Thoracic aorta (tissue), 2 donors: ENCODE data around the gene TTF2. TPM values are rescaled to one million over a fixed set of nuclear protein-coding genes. Genes with fewer than 3 reads are reported as not detected.
"Not testable (repeated sequence)": the region's sequence is repeated elsewhere in the genome, so short reads cannot be mapped to it uniquely, and the experiment has no call there.

Source experiments
- ATAC-seq: fragments of 150-250 bp; one replicate; pipeline ENCODE4 v1.8.0; 2017; ENCODE audit warnings: low read depth; ENCODE audit not compliant: insufficient number of reproducible peaks, low FRiP score
- DNase-seq: peaks from one replicate; pipeline ENCODE4 v3.0.0-alpha.2; 2020; ENCODE audit warnings: low spot score
- H3K27ac ChIP-seq, 2 donors: fragments of 200-600 bp; sonication (generic); 1 replicate in 1 of 2; 2 replicates in 1 of 2; pipeline ENCODE4 v1.5.1; 2016; ENCODE audit warnings: mild to moderate bottlenecking in 2 of 2, moderate library complexity in 2 of 2
- H3K27me3 ChIP-seq: fragments of 200-600 bp; sonication (generic); replicated peaks from 2 replicates; pipeline ENCODE4 v1.6.0; 2016; ENCODE audit warnings: mild to moderate bottlenecking; ENCODE audit not compliant: insufficient read depth
- H3K36me3 ChIP-seq: fragments of 200-600 bp; sonication (generic); one replicate; pipeline ENCODE4 v1.5.1; 2016
- H3K4me1 ChIP-seq, 2 donors: fragments of 200-600 bp; sonication (generic); 1 replicate in 1 of 2; 2 replicates in 1 of 2; pipeline versions ENCODE4 v1.5.1 to v1.6.0; 2016; ENCODE audit warnings: low read depth in 2 of 2, mild to moderate bottlenecking in 1 of 2; ENCODE audit not compliant: control insufficient read depth in 1 of 2
- H3K4me3 ChIP-seq: fragments of 200-600 bp; sonication (generic); 2 replicates; pipeline ENCODE4 v1.5.1; 2016; ENCODE audit warnings: mild to moderate bottlenecking
- H3K9me3 ChIP-seq: fragments of 200-600 bp; sonication (generic); 2 replicates; pipeline ENCODE4 v1.5.1; 2016
- total RNA-seq, 2 donors: library from RNA; depleted of rRNA; stranded (reverse); fragments of >200 nt; gene quantifications; one replicate each; pipeline versions ENCODE4 v1.1.0 to v1.2.3, GENCODE V29; 2016
- TF ChIP-seq, protein P1 (sequence below): fragments of 200-600 bp; sonication (generic); IDR thresholded peaks from one replicate; pipeline ENCODE4 v1.5.1; 2019; ENCODE audit warnings: antibody characterized with exemption

The TTF2 gene
- total RNA-seq, 2 donors from 2014 or later, result 28.8 to 32.1 TPM

DNA sequence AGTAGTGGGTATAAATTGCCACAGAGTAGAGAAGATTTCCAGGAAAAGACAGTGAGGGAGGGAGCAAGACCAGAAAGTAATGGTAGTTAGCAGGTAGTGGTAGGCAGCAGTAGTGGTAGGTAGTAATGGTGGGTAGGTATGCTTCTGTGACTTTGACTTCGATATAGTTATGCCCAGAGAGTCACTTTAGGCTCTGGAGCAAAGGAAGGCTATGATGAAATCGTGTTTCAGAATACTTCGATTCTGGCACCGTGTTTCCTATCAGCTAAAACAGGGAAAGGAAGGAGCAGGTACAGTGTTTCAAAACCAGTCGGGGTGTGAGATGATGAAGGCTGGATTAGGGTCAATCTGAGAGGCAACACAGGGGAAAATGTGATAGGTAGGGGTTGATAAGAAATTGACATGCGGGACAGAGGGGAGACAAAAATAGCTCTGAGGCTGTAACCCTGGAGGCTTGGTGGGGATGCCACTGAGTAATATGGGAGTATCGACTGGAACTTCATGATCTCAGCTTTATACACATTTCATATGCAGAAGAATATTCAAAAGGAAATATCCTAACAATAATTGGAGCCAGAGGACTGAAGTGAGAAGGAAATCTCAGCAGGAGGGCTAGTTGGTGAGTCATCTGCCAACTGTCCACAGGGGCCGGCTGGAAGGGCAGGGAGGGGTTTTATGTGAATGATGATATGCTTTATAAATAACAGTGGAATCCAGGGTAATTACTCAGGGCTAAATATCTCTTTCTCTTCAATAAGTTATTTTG is 86.6 kb downstream of the TTF2 start:
- Histone ChIP-seq H3K4me1 (no peaks in the 10 kb centered on the region), H3K27me3 (no peaks in the 10 kb centered on the region), H3K27ac (no peak overlapping the region), H3K4me3 (no peak overlapping the region), H3K36me3 (no peaks in the 10 kb centered on the region), H3K9me3 (no peaks in the 10 kb centered on the region)
- TF ChIP-seq, protein P1, sequence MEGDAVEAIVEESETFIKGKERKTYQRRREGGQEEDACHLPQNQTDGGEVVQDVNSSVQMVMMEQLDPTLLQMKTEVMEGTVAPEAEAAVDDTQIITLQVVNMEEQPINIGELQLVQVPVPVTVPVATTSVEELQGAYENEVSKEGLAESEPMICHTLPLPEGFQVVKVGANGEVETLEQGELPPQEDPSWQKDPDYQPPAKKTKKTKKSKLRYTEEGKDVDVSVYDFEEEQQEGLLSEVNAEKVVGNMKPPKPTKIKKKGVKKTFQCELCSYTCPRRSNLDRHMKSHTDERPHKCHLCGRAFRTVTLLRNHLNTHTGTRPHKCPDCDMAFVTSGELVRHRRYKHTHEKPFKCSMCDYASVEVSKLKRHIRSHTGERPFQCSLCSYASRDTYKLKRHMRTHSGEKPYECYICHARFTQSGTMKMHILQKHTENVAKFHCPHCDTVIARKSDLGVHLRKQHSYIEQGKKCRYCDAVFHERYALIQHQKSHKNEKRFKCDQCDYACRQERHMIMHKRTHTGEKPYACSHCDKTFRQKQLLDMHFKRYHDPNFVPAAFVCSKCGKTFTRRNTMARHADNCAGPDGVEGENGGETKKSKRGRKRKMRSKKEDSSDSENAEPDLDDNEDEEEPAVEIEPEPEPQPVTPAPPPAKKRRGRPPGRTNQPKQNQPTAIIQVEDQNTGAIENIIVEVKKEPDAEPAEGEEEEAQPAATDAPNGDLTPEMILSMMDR, result no peak
- DNase-seq (no peak), ATAC-seq (no peak)

DNA sequence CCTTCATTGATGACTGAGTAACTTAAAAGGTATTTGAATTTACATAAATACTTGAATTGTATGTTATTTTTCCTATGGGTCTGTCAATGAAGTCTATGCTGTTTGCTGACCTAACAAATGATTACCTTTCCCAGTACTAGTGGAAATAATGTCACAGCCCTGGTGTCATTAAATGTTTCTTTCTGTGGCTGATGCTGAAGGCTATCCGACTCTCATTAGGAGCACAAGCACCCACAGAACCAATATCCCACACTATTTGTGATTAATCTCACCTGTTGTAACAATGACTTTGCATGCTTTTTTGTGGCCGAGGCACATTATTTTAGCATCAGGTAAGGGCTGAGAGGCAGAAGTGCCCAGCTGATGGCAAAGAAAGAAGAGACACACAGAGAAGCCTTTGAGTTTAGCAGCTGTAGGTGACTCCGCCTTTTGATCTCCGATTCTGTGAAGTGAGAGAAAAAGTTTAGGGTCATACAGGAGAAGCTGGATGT is 87.3 kb downstream of the TTF2 start:
- Histone ChIP-seq H3K36me3 (no peaks in the 10 kb centered on the region), H3K27ac (no peak overlapping the region), H3K9me3 (no peaks in the 10 kb centered on the region), H3K27me3 (no peaks in the 10 kb centered on the region), H3K4me1 (no peaks in the 10 kb centered on the region), H3K4me3 (no peak overlapping the region)
- TF ChIP-seq, protein P1, result no peak
- DNase-seq (no peak), ATAC-seq (no peak)

DNA sequence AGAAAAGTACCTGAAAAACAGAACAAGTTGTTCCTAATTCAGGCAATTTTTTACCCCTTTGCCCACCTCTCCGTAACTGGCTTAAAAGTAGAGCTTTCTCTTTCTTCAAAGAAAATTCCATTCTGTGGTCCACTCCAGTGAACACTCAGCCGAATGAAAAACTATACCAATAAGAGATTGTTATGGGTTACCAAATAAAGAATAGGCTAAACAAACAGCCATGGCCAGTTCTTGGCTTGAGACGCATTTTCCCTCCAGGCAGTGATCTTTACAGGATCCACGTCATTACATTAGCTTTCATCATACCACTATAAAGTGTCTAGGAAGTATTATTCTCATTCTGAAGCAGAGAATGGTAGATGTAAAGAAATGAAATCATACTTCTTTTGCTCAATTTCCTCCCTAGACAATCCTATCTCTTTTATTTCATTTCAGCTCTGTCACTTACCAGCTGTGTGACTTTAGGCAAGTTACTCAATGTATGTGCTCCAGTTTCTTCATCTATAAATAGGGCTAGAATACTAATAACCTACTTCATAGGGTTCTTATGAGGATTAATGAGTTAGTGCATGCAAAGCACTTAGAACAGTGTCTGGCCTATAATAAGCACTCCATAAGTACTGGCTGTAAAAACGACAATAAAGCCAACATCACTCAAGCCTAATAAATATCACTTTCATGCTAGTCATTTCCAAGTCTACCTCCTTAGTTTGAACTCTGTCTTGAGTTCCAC is 87.9 kb downstream of the TTF2 start:
- no peaks in the 10 kb centered on the region for H3K9me3 ChIP-seq
- no peaks in the 10 kb centered on the region for H3K27me3 ChIP-seq
- TF ChIP-seq, protein P1, result no peak
- H3K27ac ChIP-seq, result no peak overlapping the region
- H3K4me1 ChIP-seq, result no peaks in the 10 kb centered on the region
- ATAC-seq (no peak), DNase-seq (no peak)
- no peak overlapping the region for H3K4me3 ChIP-seq
- H3K36me3 ChIP-seq, result no peaks in the 10 kb centered on the region

DNA sequence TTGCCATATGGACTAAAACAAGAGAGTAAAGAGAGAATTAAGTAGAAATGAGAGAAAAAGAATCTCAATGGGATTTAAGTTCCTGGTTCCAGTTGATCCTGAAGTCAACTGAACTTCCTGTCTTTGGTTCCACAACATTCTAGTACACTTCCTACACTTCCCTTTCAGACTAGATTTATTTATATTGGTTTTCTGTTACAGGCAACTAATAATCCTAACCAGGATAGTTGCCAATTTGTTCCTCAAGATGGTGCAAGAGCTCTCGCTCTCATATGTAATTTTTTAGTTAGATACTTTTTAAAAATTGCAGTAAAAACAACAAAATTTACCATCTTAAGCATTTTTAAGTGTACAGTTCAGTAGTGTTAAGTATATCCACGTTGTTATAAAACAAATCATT is 90.2 kb downstream of the TTF2 start:
- ATAC-seq, result no peak
- H3K4me3 ChIP-seq, result no peak overlapping the region
- TF ChIP-seq, protein P1, result no peak

DNA sequence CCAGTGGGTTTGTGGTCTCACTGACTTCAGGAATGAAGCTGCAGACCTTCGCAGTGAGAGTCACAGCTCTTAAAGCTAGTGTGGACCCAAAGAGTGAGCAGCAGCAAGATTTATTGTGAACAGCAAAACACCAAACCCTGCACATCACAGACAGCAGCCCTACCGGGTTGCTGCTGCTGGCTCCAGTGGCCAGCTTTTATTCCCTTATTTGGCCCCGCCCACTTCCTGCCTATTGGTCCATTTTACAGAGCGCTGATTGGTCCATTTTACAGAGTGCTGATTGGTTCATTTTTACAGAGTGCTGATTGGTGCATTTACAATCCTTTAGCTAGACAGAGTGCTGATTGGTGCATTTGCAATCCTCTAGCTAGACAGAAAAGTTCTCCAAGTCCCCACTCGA is 91.2 kb downstream of the TTF2 start:
- H3K27me3 ChIP-seq, H3K36me3 ChIP-seq, H3K4me3 ChIP-seq, H3K9me3 ChIP-seq, H3K4me1 ChIP-seq, ATAC-seq, DNase-seq, H3K27ac ChIP-seq: not testable (repeated sequence)

More for the DNA sequence above, 90.2 kb downstream of the TTF2 start:
- H3K9me3 ChIP-seq, result no peaks in the 10 kb centered on the region
- H3K4me1 ChIP-seq, result no peaks in the 10 kb centered on the region
- H3K36me3 ChIP-seq, result no peaks in the 10 kb centered on the region
- no peak overlapping the region for H3K27ac ChIP-seq
- H3K27me3 ChIP-seq, result no peaks in the 10 kb centered on the region
- DNase-seq, result no peak

Other genes with a start within 250 kb of the TTF2 start
- 10 to 100 TPM; 24.5 to 32.7 TPM for gene PTGFRN, start 150.4 kb upstream of the TTF2 start, total RNA-seq
- 1 to 10 TPM in 1 of 2 donors, under 1 TPM in 1; 0.85 to 1.8 TPM for gene CD101, start 58.6 kb upstream of the TTF2 start, total RNA-seq
- gene TRIM45, start 61.4 kb downstream of the TTF2 start, total RNA-seq, result 1 to 10 TPM; 1.5 to 7.1 TPM
- gene VTCN1, start 150.6 kb downstream of the TTF2 start, total RNA-seq, result not detected